Activated T-cell treated with anti-CD3 and anti-CD28 coated beads for 1 hour (primary cell): Measurements from ENCODE around the gene NEURL4.
A peak's percentile ranks its signal among the peaks of the same experiment; 100 is the strongest.
"Not testable (repeated sequence)": the region's sequence is repeated elsewhere in the genome, so short reads cannot be mapped to it uniquely, and the experiment has no call there.

Source experiments
- DNase-seq: peaks from one replicate; pipeline ENCODE4 v3.0.0-alpha.2; 2020; ENCODE audit warnings: low read depth

NEURL4 gene

DNA sequence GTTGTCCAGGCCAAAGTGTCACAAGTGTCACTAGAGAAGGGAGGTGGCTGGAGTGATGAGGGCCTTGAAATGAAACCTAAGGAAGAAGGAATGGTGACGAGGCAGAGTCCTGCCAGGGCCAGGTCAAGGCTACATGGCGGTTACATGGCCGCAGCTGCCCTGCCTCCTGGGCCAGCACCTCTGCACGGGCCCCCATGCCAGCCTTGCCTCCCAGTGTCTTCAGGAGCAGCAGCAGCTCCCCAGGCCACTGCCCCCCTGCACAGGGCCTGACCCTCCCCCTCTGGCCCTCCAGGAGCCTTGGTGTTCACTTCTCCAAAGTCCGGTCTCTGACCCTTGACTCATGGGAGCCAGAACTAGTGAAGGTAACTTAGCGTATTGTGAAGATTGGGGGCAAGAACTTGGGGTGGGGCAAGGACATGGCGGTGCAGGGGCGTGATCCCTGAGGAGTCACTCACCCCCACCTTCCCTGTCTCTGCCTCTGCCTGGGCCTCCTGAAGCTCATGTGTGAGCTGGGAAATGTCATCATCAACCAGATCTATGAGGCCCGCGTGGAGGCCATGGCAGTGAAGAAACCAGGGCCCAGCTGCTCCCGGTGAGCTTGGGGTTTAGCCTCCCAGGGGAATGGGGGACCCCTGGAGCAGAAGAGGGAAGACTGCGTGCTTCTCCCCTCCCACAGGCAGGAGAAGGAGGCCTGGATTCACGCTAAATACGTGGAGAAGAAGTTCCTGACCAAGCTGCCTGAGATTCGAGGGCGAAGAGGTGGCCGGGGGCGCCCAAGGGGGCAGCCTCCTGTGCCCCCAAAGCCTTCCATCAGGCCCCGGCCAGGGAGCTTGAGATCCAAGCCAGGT is 18.7 kb upstream of the NEURL4 start:
- DNase-seq = no peak

DNA sequence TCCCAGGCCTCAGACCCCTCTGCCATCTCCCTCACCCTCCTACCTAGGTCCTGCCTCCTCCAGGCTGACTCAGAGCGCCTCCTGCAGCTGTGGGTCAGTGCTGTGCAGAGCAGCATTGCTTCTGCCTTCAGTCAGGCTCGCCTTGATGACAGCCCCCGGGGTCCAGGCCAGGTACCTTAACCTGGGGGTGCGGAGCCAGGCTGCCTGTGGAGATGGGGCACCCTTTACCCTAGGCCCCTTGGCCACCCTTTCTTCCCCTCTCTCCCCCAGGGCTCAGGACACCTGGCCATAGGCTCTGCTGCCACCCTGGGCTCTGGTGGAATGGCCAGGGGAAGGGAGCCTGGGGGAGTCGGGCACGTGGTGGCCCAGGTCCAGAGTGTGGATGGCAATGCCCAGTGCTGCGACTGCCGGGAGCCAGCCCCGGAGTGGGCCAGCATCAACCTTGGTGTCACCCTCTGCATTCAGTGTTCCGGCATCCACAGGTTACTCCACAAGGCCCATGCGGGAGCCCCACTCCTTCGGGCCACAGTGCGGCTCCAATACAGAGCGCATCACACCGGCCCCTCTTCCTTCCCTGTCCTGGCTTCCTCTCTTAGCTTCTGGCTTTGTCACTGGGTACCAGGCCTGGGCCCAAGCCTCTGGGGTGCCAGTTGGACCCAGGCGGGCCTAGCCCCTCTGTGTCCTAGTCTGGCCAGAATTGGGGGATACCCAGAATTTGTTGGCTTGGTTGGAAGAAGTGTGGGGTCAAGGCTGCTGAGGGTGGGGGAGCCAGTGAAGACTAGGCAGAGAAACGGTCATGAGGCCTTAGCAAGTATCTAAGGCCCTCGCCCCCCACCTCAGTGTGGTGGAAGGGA is 17.9 kb upstream of the NEURL4 start:
- no peak for DNase-seq

DNA sequence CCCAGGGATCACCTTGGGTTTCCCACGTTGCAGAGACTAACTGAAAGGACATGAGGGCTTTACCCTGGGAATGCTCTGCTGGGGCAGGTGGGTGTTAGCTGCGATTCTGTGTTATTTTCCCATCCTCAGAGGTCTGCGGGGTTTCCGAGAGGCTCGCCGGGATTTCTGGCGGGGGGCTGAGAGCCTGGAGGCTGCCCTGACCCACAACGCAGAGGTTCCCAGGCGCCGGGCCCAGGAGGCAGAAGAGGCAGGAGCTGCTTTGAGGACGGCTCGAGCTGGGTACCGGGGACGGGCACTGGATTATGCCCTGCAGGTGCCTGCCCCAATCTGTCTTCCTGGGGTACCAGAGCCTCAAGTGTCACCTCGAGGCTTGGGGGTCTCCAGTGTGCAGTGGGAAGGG is 14.1 kb upstream of the NEURL4 start:
- no peak for DNase-seq

DNA sequence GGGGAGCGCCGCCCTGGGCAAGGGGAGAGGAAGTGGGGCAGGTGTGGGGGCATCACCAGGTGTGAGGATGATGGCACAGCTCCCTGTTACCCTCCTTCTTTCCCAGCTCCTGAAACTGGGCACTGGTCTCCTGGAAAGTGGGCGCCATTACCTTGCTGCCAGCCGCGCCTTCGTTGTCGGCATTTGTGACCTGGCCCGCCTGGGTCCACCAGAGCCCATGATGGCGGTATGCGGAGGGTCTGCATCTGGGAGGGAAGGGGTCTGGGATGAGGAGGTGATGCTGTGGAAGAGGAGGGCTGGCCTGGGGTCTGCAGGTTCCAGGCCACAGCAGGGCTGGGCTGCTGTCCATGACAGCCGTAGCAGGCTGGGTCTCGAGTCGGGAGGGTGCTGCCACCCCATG is 12.7 kb upstream of the NEURL4 start:
- no peak for DNase-seq

DNA sequence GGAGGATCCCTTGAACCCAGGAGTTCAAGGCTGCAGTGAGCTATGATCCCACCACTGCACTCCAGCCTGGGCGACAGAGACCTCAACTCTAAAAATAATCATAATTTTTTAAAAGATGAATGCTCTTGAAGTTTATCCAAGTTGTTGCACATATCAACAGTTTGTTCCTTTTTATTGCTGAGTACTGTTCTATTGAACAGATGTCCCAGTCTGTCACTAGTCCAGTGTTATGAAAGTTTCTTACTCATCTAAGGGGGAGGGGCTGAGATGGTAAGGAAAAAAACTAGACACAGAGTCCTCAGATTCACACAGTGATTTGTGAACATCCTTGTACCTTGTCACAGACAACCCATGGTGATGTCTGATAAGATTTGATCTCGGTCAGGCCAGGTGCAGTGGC is 11.0 kb upstream of the NEURL4 start:
- DNase-seq = no peak

DNA sequence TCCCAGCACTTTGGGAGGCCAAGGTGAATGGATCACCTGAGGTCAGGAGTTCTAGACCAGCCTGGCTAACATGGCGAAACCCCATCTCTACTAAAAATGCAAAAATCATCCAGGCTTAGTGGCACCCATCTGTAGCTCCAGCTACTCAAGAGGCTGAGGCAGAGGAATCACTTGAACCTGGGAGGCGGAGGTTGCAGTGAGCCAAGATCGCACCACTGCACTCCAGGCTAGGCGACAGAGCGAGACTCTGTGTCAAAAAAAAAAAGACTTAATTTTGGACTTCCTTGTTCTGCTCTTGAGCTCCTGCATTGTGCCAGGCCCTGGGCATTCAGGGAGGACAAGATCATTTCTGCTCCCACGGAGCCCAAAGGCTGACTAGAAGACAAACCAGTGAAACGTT is 8.5 kb upstream of the NEURL4 start:
- not testable (repeated sequence) for DNase-seq

DNA sequence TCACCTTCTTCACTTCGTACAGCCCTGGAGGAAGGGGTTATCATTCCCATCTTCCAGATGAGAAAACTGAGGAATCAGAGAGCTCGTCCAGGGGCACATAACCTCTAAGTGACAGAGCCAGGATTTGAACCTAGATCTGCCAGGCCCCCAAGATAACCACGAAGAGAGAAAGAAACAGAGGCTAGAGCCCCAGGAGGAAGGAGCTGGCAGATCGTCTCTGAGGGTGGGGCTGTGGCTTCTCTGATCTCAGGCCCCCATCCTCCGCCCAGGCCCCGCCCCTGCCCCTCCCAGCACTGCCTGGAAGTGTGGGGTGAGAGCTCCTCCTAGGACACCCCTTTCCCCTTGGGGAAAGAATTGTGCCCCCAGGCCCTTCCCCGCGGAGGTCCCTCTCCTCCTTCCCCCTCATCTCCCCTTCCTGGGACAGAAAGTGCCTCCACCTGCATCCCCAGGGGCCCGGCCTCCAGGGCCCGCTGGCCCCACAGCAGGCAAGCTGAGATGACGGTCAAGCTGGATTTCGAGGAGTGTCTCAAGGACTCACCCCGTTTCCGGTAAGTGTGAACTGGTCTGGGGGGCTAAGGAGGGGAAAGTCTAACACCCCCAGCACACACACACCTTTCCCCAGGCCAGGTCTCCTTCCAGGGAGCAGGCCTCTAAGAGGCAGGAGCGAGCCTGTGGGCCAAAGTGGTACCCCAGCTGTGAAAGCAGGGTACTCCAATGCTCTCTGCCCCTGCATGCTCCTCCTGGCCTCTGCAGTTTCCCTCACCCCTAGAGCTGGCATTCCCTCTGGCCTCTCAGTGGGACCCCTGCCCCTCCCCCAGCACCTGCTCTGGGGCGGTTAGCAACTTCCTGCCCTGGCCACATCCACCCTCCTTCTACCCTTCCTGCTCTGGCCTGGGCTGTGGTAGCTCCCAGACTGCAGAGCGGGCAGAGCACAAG is 7.4 kb upstream of the NEURL4 start, which contains the start of gene ACAP1:
Gene ACAP1 (plus strand): TSS at position 290 of the 936 bp plus-strand sequence. CDS start 206 bp downstream, at position 496.
- peak; percentile 87 for DNase-seq

DNA sequence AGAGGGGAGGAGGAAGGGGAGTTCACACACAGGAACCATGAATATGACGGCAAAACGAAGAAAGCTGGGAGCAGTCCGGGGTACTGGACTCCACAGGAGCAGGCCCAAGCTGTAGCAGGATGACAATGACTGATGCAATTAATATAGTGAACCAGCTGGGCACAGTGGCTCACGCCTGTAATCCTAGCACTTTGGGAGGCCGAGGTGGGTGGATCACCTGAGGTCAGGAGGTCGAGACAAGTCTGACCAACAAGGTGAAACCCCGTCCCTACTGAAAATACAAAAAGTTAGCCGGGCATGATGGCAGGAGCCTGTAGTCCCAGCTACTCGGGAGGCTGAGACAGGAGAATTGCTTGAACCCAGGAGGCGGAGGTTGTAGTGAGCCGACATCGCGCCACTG is 6.6 kb upstream of the NEURL4 start:
- DNase-seq = not testable (repeated sequence)

DNA sequence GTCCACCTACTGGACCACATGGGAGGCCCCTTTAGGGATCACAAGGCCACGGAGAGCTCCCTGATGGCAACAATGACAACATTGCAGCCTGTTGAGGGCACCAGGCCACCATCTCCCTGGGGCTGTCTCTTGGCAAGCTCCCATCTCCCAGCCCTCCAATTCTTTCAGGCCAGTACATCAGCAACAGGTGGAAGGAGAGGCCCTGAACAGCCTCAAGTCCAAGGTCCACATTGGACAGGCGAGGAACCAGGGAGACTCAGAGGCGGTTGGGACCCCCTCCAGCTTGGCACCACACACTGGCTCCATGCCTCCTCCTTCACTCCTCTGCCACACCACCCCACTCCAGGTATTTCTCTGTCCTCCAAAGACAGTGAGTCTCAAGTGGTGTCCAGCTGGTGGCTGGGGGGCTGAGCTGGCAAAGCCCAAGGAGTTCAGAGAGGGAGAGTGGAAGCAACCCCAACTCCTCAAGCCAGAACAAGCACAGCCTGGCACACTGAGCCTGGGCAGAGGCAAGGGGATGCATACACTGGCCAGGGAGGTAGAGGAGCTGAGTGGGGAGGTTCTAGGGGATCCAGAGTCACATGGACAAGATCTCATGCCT is 5.9 kb upstream of the NEURL4 start:
- no peak for DNase-seq

DNA sequence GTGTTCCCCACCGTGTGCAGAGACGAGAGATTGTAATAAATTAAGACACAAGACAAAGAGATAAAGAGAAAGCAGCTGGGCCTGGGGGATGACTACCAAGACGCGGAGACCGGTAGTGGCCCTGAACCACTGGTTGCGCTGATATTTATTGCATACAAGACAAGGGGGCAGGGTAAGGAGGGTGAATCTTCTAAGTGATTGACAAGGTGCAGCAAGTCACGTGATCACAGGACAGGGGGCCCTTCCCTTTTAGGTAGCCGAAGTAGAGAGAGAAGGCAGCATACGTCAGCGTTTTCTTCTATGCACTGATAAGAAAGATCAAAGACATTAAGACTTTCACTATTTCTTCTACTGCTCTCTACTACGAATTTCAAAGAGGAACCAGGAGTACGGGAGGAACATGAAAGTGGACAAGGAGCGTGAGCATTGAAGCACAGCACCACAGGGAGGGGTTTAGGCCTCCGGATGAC is 3.5 kb upstream of the NEURL4 start:
- not testable (repeated sequence) for DNase-seq

DNA sequence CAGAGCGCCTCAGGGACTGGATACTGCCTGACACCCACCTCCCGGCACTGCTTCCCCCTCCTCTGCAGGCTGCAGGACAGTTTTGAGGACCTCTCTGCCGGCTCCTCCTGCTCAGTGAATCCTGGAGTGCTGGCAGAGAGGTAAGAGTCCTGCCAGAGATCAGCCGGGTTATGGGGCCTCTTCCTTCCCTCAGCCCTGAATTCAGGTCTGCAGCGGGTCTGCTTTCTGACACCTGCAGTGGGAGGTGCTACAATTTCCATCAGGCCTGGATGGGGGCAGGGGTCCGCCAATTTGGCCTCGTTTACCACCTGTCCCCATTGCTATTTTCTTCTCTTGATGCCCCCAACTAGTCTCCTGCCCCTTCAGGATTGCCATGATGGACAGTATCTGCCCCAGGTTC is 3.0 kb upstream of the NEURL4 start:
- DNase-seq = no peak

DNA sequence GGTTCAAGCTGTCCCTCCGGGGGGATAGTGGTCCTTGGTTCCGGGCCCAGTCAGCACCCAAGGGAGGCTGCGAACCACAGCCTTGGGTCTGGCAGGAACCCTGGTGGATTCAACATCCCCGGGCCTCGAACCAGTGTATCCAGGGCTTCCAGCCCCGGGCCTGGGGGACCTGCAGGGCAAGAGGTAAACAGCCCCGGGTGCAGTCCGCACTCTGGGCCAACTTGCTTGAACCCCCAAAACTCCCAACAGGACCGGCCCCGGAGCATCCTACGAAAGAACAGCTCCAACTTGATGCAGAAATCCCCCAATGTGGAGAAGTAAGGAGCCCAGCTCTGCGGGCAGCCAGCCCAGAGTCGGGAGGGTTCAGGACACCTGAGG is 1.5 kb upstream of the NEURL4 start:
- DNase-seq = no peak

DNA sequence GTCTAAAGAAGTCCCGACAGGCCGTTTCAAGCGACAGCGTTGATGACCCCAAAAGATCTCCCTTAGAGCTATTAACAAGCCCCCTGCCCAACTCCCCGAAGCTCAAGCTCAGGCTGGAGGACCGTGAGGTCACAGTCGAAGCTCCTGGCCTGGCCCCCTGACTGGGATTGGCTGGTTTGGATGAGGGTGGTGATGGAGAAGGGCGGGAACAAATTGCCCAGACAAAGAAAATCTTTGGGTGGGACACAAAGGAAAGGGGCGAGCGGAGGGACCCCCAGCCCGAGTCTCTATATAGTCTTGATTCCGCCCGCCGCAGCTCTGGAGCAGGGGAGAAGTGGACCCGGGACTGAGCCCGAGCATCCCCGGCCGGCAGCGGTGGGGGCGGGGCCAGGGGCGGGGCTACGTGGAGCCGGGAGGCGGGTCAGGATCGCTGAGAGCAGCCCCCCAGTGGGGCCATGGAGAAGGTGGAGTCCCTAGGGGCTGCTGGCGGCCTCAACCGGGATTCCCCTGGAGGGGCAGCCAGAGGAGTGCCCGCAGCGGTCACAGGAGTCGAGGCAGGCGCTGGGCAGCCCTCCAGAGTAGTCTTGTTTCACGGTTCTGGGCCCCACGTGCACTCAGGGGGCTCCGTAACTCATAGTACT is 982 bp upstream of the NEURL4 start:
- peak; percentile 59 for DNase-seq

DNA sequence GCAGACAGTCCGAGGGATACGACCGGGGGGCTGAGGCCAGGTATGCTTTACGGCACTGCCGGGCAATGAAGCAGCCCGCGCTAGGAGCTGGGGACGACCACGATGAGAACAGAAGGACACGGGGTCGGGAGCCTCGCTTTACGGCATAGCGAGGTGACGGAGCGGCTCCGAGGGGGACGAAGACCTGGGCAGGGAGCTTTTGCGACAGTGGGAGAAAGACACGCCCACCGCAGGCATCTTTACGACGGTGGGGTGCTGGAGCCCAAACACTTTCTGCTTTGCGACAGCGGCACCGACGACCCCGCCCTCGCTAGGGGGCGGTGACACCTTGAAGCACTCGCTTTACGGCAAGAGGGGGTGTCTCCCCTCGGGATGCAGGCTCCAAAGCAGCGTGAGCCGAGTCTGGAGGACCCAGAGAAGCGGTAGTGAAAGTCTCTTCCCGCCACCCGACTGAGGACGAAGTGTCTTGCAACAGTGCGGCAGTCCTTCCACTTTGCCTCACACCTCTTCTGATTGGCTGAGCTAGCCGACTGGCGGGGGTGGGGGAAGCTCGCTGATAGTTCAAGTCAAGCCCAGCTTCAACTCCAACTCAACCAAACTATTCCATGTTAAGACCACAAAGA is 350 bp upstream of the NEURL4 start:
- DNase-seq = peak; percentile 89

DNA sequence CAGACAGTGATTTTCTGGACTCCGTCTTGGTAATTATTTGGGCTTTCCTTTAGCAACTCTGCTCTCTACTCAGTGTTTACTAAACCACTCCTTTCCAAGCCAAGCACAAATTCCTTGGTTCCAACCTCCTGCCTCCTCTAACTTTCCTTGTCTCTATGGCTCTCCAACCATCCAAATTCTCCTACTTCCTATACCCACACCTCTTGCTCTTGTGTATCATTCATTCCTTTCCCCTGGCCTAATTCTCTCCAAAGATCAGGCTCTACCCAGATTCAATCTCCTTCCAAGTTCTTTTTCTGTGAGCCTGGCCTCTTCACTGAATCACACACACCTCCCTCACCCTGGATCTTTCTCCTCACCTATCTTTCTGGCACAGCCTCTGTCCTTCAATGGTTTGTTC is 1.1 kb downstream of the NEURL4 start:
- DNase-seq = no peak

DNA sequence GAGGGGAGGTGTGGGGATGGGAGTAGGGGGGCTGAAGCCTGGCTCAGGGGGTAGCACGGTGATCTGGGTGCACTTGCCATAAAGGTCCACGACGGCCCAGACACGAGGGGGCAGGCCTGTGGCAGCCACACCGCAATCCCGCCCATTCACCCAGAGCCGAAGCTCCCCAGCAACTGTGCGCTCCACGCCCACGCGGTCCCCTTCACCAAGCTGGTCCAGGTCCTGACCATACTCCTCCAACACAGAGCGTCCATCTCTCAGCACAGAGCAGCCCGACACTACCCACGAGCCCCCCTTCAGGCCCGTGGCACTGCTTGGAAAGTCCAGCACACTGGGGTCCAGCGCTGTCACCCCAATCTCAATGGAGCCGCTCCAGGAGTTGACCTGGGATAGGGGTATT is 1.6 kb downstream of the NEURL4 start:
- DNase-seq = no peak

DNA sequence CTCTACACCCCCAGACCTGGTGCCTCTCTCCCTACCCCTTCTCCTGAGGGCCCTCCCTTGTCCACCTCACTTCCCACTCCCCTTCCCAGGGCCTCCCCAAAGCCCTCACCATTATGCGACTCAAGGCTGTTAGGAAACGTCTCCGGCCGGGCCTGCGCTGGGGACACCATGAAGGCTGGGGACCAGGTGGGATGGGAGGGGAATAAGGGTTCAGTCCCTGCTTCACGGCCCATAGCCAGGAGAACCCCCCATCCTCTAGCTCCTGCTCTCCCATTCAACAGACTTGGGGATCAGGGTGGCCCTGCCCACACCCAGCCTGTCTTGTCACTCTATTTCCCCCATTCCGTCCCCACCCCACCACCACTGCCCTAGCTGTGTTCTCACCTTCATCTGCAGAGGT is 2.1 kb downstream of the NEURL4 start:
- DNase-seq = no peak

DNA sequence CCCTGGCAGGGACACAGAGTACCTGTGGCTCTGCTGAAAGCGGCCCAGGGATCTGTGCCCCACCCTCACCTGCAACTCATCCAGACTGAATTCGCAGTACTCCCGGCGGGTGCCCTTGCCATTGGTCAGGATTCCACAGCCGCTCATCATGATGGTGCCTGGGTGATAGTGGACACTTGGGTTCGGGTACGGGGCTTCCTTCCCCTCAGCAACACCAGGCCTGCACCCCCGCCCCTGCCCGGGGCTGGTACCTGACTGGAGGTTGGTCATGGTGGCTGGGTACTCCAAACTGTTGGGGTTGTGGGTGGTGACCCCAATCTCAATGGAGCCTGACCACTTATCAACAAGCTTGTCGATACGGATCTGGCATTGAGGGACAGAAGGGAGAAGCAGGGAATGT is 2.9 kb downstream of the NEURL4 start:
- no peak for DNase-seq

DNA sequence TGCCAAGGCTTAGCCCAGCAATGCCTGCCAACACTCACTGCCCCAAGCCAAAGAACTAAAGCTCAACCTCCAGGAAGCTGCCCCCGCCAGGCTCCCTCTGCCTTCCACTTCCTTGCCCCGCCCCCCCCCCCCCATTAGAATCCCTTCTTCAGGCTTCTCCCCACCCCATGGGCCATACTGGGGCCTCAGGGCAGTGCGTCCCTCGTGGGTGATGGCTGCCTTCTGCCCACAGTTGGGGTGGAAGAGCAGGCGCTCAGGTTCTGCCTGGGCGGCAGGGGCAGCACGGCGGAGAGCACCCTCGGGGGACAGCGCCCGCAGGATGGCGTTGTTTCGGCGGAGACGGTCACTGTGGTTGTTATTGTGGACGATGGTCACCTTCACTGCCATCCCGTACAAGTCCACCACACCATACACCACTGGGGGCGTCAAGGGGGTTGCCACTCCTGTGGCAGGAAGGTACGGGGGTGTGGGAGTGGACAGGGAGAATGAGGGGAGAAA is 4.1 kb downstream of the NEURL4 start:
- no peak for DNase-seq

DNA sequence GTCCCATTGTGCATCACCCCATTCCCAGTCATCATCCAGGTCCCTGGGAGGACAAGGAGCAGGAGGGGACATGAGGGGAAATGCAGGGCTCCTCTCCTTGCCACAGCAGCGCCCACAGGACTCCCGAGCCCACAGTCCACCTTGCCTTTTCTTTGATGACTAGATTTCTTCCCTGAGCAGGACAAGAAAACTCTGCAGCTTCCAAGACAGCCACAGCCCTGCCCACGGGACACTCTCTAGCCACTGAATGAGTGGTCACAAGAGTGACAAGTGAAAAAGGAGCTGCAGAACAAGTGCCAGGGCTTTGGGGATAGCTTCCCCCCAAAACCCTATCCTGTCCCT is 4.7 kb downstream of the NEURL4 start:
- no peak for DNase-seq
